Activated effector memory CD4-positive, alpha-beta T cell treated with anti-CD3 and anti-CD28 coated beads, Interleukin-2, amount 50 U/mL, for 16 hours (primary cell): ENCODE results near the gene CYFIP1.

Source experiments
- DNase-seq: peaks from one replicate; pipeline ENCODE4 v3.0.0-alpha.2; 2020

CYFIP1 gene

GRCh38 chr15:22967084-22967770 lies 12.9 kb downstream of the CYFIP1 start:
- DNase-seq, result no peak

GRCh38 chr15:22966321-22967083 lies 13.7 kb downstream of the CYFIP1 start:
- DNase-seq, result no peak

- DNase-seq, result no peak
Observed at GRCh38 chr15:22963641-22964040, 16.5 kb downstream of the CYFIP1 start.

- no peak for DNase-seq
Observed at GRCh38 chr15:22962611-22963010, 17.6 kb downstream of the CYFIP1 start.

- no peak for DNase-seq
Observed at GRCh38 chr15:22961762-22962161, 18.4 kb downstream of the CYFIP1 start.

- no peak for DNase-seq
Observed at GRCh38 chr15:22960556-22960955, 19.6 kb downstream of the CYFIP1 start.

GRCh38 chr15:22960126-22960525 lies 20.0 kb downstream of the CYFIP1 start:
- no peak for DNase-seq

- no peak for DNase-seq
Observed at GRCh38 chr15:22959321-22960101, 20.7 kb downstream of the CYFIP1 start.

- DNase-seq, result no peak
Observed at GRCh38 chr15:22958487-22959280, 21.5 kb downstream of the CYFIP1 start.

GRCh38 chr15:22956978-22957260 lies 23.2 kb downstream of the CYFIP1 start:
- DNase-seq, result no peak

- DNase-seq, result no peak
Observed at GRCh38 chr15:22956257-22956977, 23.8 kb downstream of the CYFIP1 start.

- DNase-seq, result no peak
Observed at GRCh38 chr15:22955544-22956119, 24.5 kb downstream of the CYFIP1 start.

GRCh38 chr15:22954798-22955543 lies 25.2 kb downstream of the CYFIP1 start:
- no peak for DNase-seq

GRCh38 chr15:22954326-22954725 lies 25.8 kb downstream of the CYFIP1 start:
- no peak for DNase-seq

- DNase-seq, result no peak
Observed at GRCh38 chr15:22952796-22953579, 27.2 kb downstream of the CYFIP1 start.

GRCh38 chr15:22951381-22952280 lies 28.5 kb downstream of the CYFIP1 start:
- no peak for DNase-seq

- DNase-seq, result no peak
Observed at GRCh38 chr15:22951031-22951380, 29.2 kb downstream of the CYFIP1 start.

- no peak for DNase-seq
Observed at GRCh38 chr15:22950256-22950990, 29.7 kb downstream of the CYFIP1 start.

- DNase-seq, result no peak
Observed at GRCh38 chr15:22949074-22949547, 31.1 kb downstream of the CYFIP1 start.
